ENCODE measurements around the gene SETD6.

The SETD6 gene

DNA sequence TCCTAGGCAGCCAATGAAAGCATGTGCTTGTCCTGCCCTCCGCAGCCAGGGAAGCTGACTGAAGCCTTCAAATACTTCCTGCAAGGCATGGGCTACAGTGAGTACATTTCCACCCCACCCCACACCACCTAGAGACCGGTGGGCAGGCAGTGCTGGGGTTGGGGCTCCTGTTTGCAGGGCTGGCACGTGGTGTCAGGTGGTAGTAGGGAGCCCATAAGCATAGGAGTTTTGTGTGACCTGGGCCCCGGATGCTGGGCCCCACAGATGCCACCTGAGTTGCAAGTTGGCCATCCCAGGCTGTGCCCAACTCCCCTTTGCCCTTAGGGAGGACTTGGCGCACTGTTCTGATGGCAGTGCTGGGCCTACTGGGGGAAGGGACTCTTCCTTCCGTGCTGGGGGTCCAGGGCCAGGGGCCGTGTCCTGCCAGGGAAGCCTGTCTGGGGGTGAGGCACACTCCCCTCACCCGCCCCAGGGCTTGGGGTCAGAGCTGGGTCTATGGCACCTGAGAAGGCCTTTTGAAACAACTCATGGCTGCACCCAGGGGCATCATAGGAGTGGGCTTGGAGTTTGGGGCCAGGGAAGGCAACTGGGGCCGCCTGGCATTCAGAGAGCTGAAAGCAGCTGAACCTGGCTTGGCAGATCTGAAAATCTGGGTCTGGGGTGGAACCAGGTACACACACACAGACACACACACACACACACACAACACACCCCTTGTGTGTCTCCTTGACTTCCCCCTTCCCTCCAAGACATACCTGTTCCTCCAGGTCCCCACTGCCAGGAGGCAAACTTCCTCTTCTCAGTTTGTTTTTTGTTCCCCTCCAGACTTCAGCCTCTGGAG is 5.8 kb upstream of the SETD6 start:
- peak; percentile 55 for DNase-seq

DNA sequence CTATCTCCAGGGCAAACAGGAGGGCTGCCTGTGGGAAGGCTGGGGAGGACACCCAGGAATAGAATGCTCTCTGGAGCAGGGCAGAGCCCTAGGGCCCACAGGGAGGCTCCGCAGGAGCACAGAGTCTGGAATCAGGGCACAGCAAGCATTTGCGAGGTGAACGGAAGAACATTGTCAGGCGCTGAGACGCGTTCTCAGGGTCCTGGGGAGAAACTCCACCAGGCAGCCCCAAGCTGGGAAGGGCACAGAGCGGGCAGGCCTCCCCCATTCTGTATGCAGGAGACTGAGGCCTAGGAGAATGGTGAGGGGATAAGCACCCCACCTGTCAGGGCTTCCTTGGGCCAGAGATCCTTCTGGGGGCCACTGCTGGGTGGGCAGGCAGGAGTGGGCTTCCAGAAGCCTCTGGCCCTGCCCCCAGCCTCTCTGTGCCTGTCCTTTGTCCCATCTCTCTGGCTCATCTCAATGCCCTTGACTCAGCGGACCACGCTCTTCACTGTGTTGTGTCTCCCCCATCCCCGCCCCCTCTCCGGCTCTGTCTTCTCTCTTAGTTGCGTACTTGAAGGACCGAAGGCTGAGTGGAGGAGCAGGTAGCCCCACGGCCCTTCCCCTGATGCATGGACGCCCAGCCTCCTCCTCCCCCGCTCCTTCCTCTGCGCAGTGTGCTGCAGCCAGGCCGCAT is 5.1 kb upstream of the SETD6 start:
- peak; percentile 53 for DNase-seq

DNA sequence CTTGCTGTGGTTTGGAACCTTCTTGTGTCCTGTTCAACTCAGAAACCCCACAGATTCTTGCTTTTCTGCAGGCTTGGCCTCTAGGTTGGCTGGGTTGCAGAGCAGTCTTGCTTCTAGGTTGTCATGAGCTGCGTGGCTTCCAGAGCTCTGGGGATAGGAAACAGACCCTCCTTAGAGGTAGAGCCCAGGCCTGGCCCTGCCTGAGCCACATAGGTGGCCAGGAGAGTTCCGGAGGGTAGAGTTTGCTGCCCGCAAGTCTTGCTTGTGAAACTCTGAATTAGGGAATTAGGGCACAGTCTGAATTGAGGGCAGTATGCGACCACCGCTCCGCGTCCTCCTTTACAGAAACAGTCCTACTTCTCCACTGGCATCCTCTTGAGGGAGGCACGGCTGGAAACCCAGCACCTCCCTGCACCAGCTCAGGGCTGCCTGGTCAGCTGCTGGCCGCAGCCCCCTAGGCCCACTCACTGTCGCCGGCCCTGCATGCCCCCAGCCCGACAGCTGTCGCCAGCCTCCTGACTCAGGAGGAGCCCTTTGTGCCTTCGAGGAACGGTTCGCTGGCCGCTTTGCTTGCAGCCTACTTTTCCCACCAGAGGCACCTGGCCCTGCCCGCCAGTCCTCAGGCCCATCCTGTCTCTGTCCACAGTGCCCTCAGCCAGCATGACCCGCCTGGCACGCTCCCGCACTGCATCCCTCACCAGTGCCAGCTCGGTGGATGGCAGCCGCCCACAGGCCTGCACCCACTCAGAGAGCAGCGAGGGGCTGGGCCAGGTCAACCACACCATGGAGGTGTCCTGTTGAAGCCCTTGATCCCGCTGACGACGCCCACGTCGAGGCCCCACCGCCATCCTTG is 4.3 kb upstream of the SETD6 start:
- DNase-seq: peak; percentile 61

DNA sequence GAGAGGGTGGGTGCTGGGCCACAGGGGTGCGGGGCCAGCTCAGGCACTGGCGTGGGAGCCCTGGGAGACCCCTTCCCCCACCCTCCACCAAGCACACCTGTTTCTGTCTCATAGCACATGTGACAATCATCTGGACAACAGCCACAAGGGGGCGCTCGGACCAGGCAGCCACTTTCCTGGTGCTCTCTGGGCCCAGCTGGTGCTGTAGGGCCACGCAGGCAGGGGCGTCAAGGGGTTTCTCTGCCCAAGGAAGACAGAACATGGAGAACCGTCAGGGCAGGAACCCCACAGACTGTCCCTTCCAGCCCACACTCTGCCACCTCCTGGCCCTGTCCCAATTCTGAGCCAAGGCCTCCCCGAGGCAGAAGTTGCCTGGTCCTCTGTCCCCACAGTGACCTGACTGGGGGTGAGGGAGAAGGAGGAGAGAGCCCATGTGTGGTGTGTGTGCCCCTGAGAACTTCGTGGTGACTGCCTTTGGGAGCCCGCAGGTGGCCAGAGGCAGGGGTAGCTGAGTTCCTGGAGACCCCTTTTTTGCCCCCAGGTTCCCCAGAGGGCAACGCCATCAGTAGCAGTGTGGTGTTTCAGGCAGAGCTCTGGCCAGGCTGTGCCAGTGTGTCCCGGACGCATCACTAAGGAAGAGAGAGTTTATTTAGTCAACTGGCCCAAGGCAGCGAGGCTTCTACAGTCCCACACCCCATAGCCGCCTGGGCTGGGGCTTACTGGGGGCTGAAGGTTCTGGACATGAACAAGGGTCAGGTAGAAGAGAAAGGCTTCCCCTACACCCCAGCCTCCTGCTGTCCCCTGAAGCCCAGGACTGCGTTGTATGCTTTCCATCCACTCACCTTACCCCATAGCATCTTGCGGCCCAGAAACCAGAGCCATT is 3.1 kb upstream of the SETD6 start:
- DNase-seq: peak; percentile 95

DNA sequence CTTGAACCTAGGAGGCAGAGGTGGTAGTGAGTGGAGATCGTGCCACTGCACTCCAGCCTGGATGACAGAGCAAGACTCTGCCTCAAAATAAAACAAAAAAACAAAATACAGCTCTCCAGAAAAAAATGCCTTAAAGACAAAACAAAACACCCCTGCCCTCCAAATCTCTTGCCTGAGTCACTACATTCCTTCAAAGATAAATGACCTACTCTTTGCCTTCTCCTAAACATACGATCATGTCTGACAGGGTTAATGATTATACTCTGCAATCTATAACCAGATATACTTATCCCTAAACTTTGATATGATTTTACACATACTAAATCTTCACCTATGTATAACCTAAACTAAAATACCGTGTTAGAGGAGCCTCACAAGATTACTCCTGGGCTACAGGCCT is 1.4 kb upstream of the SETD6 start:
- no peak for DNase-seq

DNA sequence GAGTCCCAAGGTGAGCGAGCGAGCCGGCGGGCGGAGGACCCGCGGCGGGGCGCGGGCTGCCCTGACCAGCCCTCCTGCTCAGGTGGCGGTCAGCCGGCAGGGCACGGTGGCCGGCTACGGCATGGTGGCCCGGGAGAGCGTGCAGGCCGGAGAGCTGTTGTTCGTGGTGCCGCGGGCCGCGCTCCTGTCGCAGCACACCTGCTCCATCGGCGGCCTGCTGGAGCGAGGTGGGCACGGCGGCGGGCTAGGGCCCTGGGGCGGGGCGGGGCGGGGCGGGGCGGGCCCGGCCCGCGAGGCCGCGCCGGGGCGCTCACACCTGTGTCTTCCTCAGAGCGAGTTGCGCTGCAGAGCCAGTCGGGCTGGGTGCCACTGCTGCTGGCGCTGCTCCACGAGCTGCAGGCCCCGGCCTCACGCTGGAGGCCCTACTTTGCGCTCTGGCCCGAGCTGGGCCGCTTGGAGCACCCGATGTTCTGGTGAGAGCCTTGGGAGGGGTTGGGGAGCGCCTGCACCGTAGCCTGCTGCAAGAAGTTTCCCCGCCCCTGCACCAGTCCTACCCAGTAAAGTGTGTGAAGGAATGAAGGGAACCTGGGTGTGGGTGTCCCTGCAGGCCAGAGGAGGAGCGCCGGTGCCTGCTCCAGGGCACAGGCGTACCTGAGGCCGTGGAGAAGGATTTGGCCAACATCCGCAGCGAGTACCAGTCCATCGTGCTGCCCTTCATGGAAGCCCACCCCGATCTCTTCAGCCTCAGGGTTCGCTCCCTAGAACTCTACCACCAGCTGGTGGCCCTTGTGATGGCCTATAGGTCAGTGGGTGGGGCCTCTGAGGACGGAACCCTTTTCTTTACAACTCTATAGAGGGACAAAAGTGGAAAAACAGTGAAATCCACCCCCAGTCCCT is 802 bp downstream of the SETD6 start:
- DNase-seq: peak; percentile 77

DNA sequence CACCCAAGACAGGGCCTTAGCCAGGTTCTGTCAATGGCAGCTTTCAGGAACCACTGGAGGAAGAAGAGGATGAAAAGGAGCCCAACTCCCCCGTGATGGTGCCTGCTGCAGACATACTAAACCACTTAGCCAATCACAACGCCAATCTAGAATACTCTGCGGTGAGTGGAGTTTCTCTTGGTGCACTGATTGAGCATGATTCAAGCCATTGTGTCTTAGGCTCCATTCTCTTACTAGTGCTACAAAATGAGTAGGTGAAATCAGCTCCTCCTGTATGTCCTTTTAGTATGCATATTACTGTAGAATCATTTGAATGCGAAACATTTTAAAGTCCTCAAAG is 1.4 kb downstream of the SETD6 start:
- no peak for DNase-seq

DNA sequence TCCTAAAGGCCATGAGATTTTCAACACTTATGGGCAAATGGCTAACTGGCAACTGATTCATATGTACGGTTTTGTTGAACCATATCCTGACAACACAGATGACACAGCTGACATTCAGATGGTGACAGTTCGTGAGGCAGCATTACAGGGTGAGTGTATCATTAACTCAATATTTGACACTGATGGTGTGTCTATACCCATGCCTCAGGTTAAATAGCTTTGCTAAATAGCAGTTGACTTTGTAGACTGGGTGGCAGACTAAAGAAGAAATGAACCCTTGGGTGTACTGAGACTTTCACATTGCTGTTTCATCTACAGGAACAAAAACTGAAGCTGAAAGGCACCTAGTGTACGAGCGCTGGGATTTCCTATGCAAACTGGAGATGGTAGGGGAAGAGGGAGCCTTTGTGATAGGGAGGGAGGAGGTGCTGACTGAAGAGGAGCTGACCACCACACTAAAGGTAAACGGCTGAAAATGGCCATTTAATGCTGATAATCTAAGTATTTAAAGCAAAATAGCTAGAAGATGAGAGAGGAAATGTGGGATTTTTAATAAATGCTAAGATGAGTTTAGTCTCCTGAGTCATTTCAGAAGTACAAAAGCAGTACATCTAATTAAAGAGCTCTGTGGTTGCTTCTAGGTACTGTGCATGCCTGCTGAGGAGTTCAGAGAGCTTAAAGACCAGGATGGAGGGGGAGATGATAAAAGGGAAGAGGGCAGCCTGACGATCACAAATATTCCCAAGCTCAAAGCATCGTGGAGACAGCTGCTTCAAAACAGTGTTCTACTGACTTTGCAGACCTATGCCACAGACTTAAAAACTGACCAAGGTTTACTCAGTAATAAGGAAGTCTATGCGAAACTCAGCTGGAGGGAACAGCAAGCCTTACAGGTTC is 3.0 kb downstream of the SETD6 start:
- DNase-seq: no peak

DNA sequence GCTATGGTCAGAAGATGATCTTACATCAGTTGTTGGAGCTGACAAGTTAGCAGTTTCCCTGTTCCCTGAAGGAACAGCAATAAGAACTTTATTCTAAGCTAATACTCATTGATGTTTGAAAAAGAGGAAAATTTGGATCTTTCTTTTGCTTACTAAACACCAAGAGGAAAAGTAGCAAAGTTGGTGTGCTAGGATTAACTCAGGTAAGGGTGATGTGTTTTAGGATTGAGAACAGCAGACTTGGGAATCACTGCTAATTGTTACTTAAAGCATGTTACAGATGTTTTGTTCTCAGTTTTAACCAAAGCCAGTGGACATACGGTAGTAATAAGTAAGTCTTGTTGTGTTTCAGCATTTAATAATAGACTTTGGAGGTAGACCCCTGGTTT is 3.7 kb downstream of the SETD6 start:
- no peak for DNase-seq

DNA sequence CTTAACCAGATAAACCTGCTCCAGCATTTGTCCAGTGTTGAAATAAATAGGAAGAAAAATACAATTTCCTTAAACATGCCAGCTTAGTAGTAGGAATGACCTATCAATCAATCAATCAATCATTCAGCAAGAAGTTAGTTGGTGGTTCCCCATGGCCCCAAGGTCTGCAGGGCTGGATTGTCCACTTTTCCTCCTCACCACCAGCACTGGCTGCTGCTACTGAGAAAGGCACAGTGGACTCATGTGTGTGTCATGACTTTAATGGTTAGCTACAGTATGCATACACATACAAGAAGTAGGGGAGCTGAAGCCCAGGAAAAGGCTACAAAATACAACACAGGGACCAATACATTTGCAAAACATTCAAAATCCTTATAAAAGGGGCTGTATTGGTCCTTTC is 4.4 kb downstream of the SETD6 start:
- DNase-seq: no peak

DNA sequence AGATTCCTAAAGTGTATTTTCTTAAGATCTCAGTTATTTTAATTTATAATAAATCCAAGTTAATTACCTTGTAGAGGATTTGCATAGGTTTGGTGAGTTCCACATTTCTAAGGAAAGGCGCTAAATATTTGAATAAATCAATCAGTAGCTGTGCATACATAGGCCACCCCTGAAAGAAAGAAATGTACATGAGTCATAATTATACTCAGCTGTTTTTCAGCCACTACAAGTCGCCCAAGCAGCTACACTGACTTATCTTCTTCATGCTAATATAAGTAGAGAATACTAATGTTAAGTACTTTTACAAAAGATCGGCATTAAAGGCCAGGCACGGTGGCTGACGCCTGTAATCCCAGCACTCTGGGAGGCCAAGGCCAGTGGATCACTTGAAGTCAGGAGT is 14.9 kb downstream of the SETD6 start:
- no peak for DNase-seq

DNA sequence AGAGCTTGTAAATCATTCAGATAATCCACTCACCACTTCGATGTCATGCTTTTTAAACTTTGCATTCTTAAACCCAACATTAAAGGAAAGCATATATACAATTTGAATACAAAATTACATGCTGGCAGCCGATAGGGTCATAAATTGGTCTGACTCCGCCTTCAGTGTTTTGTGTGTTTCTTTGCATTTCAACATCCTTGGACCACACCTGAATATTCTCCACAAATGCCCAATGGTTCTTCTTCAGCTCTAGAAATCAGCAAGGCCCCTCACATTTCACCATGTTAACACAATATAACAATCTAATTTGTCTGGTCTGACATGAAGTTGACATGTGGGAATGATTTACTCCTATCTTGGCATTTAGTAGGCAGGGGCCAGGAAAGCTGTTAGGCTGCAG is 17.1 kb downstream of the SETD6 start:
- no peak for DNase-seq

DNA sequence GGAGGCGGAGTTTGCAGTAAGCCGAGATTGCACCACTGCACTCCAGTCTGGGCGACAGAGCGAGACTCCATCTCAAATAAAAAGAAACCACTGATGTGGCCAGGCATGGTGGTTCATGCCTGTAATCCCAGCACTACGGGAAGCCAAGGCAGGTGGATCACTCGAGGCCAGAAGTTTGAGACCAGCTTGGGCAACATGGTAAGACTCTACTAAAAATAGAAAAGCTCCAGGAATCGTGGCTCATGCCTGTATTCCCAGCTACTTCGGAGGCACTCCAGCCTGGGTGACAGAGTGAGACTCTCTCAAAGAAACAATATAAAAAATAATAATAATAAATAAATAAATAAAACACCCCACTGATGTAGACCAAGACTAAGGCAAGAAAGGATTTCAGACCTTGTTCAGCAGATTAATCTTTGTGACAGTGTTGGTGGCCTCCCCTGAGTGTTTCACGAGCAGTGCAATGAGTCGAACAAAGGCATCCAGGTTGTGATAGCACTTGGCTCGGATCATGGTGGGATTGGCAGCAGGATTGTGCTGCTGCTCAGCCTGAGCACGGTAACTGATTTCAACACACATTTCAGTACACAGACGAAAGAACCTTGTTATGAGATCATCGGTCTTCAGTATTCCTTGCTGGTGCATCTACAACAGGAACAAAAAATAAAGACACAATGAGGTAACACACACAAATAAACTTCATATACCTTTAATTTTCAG is 18.6 kb downstream of the SETD6 start:
- DNase-seq: no peak

DNA sequence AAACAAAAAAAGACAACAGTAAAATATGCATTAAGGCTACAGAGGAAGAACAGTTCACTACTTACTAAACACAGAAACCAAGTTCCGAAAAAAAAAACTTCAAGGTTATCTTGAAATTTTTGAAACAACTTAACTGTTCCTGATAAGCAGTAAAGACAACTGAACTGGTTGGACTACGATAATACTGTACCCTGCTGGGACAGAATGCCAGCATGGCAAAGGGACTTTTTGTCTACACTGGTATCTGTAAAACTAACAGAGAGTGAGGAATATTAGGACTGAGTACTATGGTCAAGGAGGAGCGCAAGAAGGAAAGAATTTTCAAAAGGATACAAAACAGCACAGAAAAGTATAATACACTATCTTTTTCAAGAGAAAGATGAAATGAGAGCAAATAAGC is 19.8 kb downstream of the SETD6 start:
- DNase-seq: no peak

DNA sequence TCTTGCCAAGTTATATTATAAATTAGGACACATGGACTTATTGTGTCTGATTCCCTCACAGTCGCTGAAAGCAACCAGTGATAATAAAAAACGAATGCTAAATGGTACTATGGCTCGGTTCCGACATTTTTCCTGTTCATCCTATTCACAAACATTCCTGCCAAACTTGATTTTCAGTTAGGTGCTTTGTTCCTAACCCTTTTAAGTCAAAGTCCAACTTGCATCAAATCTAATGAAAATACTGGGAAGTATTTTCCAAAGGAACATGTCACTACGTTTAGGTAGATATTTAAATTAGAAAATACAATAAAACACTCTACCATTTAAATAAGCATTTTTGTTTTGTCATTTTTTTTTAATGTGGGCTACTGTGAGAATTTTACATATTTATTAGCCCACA is 21.0 kb downstream of the SETD6 start:
- no peak for DNase-seq

DNA sequence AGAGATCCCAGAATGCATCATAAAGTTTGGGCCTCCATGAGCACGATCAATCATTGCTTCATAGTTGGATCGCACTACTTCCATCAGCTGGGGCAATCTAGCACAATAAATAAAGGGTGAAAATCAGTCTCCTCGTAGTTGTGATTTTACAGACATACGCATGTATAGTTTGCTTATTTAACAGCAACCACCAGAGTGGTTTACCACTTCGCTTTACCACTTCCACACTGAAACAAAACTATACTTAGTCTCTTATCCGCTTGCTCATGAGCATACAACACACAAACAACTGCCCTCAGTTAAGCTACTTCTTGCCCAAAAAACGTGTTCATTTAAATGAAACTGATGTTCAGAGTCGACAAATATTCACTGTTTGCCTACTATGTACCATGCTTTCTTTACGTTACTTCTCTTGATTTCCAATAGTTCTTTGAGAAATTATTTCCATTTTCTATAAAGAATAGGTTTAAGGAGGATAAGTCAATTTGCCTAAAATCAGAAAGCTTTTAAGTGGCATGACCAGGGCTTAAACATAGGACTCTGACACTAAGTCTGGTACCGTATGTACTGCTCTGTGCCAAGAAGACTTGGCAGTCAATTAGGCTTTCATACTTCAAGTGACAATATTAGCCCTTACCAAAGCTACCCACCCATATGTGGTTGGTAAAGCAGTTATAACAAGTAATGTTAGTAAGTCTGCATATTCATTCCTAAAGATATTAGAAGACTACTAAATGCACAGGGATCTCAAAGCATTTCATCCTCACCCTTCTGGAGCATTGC is 22.0 kb downstream of the SETD6 start:
- no peak for DNase-seq

DNA sequence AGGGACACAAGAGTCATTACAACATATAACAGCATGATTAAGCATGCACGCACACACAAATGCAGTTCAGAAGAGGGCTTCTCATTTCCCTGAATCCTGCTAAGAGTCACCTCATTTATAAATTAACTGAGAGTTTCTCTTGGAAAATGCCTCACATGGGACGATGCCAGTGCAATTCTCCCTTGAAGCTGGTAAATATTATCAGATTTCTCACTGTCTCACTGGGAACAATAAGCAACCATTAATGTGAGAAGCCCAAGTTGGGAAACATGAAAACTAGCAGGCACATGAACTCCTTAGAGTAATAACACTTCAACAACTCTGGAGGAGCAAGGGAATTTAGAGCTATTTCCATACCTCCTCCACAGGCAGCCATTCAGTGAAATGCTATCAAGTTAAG is 26.4 kb downstream of the SETD6 start:
- DNase-seq: no peak

DNA sequence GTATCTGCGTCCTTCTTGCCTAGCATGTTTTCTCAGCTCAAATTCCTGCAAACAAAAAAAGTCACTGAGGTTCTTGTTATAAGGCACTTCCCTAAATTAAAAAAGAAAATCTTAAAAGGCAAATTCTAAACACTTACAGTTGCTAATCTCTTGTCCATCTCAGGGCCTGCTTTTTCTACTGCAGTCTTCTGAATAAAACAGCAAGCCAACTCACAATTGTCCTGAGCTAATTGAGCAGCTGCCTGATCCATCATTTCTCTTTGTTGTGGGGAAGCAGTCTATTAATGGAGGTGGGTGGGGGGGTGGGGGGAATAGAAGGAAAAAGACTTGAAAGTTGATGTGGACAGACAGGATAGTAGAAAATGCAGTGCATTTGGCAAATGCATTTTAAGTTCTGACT is 27.0 kb downstream of the SETD6 start:
- DNase-seq: no peak

DNA sequence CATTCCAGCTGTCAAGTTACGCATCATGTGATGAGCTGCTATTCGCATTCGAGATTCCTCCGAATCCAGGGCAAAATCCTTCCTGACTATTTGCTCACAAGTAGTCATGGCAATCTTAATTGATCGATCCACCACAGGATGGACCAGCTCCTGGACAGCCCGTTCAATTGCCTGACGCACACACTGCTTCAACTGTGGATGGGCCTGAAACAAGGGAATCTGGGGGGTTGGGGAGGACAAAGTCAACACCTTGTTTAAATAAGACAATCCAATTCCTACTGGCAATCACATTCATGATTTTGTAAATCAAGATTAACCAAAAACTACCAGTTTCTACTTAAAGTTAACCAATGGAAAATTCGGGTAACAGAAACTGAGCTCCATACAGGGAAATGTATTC is 28.4 kb downstream of the SETD6 start:
- no peak for DNase-seq
